Endothelial cell (in vitro differentiated cells): Measurements from ENCODE around the gene CAMTA1. TPM values are rescaled to one million over a fixed set of nuclear protein-coding genes. Genes with fewer than 3 reads are reported as not detected.

Source experiments
- DNase-seq: peaks from one replicate; pipeline ENCODE4 v3.0.0; 2021; ENCODE audit warnings: low spot score
- H3K27ac Mint-ChIP-seq: one replicate; pipeline ENCODE4 v1.8.0; 2021; ENCODE audit warnings: mixed read lengths, inconsistent platforms; ENCODE audit not compliant: unreplicated experiment
- H3K27me3 Mint-ChIP-seq: one replicate; pipeline ENCODE4 v1.8.0; 2021; ENCODE audit warnings: mild to moderate bottlenecking, moderate library complexity, mixed read lengths, inconsistent platforms; ENCODE audit not compliant: unreplicated experiment
- H3K36me3 Mint-ChIP-seq: one replicate; pipeline ENCODE4 v1.8.0; 2021; ENCODE audit warnings: mild to moderate bottlenecking, low read depth, mixed read lengths, inconsistent platforms; ENCODE audit not compliant: unreplicated experiment
- H3K4me1 Mint-ChIP-seq: one replicate; pipeline ENCODE4 v1.8.0; 2021; ENCODE audit warnings: mild to moderate bottlenecking, mixed read lengths, inconsistent platforms; ENCODE audit not compliant: unreplicated experiment
- H3K4me3 Mint-ChIP-seq: one replicate; pipeline ENCODE4 v1.8.0; 2021; ENCODE audit warnings: mild to moderate bottlenecking, mixed read lengths, inconsistent platforms; ENCODE audit not compliant: unreplicated experiment
- H3K9me3 Mint-ChIP-seq: one replicate; pipeline ENCODE4 v1.8.0; 2021; ENCODE audit warnings: mixed read lengths, inconsistent platforms; ENCODE audit not compliant: unreplicated experiment
- total RNA-seq: library from RNA; stranded (reverse); fragmentation: NEBNext Ultra II Directional; extraction: Animal tissue kit (Norgen Biotek cat#: 25700); gene quantifications from one replicate; pipeline ENCODE4 v1.2.1, GENCODE V29; 2021; ENCODE audit not compliant: unreplicated experiment
- TF ChIP-seq, protein P1 (sequence below): fragments of 200-600 bp; sonication (generic); IDR thresholded peaks from one replicate; pipeline ENCODE4 v1.5.0; 2021; ENCODE audit warnings: antibody characterized with exemption; ENCODE audit not compliant: unreplicated experiment

The CAMTA1 gene
- total RNA-seq, 1 donor from 2014 or later: 87.3 TPM

DNA sequence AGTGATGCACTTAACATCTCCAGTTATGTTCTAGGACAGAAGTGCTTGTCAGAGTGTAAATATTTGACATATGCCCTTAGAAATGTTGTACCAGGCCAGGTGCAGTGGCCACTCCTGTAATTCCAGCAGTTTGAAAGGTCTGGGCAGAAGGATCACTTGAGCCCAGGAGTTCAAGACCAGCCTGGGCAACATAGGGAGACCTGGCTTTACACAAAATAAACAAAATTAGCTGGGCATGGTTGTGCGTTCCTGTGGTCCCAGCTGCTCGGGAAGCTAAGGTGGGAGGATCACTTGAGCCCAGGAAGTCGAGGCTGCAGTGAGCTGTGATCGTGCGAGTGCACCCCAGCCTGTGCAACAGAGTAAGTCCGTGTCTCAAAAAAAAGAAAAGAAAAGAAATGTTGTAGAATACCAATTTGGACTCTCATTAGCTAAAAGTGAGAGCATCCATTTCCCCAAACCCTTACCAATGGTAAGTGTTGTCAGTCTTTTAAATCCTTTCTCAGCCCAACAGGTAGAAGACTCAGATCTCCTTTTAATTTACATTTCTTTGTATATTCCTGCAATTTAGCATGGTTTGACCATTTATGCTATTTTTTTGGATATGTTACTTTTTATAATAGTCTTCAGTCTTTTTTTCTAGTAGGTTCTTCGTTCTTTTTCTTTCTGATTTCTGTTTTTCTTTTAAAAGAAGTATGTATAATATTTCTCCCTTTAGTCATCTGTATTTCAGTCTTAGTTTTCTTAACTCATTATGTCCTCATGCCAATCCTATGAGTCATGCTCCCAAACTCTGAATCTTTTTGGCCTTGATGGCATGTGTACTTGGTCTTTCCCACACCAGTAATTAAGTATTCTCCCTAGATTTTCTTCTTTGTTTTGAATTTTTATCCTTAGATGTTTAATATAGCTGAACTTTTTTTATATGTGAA lies 74.4 kb downstream of the CAMTA1 start:
- H3K4me1 Mint-ChIP-seq: no peaks in the 10 kb centered on the region
- TF ChIP-seq, protein P1, sequence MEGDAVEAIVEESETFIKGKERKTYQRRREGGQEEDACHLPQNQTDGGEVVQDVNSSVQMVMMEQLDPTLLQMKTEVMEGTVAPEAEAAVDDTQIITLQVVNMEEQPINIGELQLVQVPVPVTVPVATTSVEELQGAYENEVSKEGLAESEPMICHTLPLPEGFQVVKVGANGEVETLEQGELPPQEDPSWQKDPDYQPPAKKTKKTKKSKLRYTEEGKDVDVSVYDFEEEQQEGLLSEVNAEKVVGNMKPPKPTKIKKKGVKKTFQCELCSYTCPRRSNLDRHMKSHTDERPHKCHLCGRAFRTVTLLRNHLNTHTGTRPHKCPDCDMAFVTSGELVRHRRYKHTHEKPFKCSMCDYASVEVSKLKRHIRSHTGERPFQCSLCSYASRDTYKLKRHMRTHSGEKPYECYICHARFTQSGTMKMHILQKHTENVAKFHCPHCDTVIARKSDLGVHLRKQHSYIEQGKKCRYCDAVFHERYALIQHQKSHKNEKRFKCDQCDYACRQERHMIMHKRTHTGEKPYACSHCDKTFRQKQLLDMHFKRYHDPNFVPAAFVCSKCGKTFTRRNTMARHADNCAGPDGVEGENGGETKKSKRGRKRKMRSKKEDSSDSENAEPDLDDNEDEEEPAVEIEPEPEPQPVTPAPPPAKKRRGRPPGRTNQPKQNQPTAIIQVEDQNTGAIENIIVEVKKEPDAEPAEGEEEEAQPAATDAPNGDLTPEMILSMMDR: no peak
- no peak overlapping the region for H3K27ac Mint-ChIP-seq
- H3K9me3 Mint-ChIP-seq: no peaks in the 10 kb centered on the region
- peaks cover 6% of the 10 kb centered on the region for H3K36me3 Mint-ChIP-seq
- DNase-seq: no peak
- no peaks in the 10 kb centered on the region for H3K27me3 Mint-ChIP-seq
- H3K4me3 Mint-ChIP-seq: no peak overlapping the region

DNA sequence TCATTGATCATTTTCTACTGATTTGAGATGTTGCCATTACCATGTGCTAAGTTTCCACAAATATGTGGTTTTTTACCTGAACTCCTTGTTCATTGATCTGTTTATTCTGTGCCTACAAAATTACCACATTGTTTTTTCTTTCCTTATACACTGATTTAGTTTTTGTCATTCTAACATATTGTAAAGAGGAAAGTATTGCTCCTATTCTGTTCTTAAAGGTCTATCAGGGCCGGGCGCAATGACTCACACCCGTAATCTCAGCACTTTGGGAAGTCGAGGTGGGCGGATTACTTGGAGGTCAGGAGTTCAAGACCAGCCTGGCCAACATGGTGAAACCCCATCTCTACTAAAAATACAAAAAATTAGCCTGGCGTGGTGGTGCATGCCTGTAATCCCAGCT lies 75.1 kb downstream of the CAMTA1 start:
- TF ChIP-seq, protein P1: no peak
- Mint-ChIP-seq H3K4me1 (no peaks in the 10 kb centered on the region), H3K4me3 (no peak overlapping the region), H3K27ac (no peak overlapping the region), H3K9me3 (no peaks in the 10 kb centered on the region), H3K36me3 (peaks cover 2% of the 10 kb centered on the region), H3K27me3 (no peaks in the 10 kb centered on the region)
- DNase-seq: no peak

DNA sequence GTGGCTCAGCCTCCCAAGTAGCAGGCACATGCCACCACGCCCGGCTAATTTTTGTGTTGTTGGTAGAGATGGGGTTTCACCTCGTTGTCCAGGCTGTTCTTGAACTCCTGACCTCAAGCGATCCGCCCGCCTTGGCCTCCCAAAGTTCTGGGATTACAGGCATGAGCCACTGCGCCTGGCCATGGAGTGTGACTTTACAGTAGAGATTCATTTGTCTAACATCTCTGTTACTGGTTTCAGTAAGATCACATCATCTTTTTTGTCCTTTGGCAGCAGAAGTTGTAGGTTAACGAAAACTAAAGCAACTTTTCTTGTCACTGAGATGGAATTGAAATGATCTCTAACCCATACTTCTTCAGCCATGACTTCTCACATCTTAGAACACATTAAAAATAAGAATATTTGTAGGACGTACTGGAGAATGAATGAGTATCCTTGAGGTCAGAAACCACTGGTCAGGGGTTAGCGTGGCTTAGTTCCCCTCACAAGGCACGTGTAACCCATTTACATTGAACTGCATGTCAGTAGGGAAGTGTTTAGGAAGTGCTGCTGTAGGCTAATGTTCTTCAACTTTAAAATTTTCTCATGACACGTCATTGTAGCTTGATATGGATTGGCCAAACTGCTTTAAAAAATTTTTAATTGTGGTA lies 75.9 kb downstream of the CAMTA1 start:
- Mint-ChIP-seq H3K27ac (no peak overlapping the region), H3K36me3 (no peaks in the 10 kb centered on the region), H3K4me3 (no peak overlapping the region), H3K9me3 (no peaks in the 10 kb centered on the region), H3K27me3 (no peaks in the 10 kb centered on the region), H3K4me1 (peaks cover 4% of the 10 kb centered on the region)
- TF ChIP-seq, protein P1: no peak
- DNase-seq: no peak

DNA sequence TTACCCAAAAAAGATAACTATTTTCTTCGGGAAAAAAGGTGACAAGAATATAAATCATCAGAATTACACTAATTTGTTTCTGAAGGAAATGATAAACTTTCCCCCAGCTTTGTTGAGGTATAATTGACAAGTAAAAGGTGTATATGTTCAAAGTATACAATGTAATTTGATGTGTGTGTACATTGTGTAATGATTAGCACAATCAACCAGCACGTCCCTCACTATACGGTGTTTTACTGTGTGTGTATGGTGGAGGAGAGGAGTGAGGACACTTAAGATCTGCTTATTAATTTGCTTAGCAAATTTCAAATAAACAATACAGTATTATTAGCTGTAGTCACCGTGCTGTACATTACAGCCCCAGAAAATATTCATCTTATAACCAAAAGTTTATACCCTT lies 77.7 kb downstream of the CAMTA1 start:
- H3K4me3 Mint-ChIP-seq: no peak overlapping the region
- H3K9me3 Mint-ChIP-seq: no peaks in the 10 kb centered on the region
- H3K27me3 Mint-ChIP-seq: no peaks in the 10 kb centered on the region
- no peak for DNase-seq
- no peak overlapping the region for H3K27ac Mint-ChIP-seq
- H3K4me1 Mint-ChIP-seq: peaks cover 7% of the 10 kb centered on the region
- H3K36me3 Mint-ChIP-seq: no peaks in the 10 kb centered on the region
- TF ChIP-seq, protein P1: no peak

DNA sequence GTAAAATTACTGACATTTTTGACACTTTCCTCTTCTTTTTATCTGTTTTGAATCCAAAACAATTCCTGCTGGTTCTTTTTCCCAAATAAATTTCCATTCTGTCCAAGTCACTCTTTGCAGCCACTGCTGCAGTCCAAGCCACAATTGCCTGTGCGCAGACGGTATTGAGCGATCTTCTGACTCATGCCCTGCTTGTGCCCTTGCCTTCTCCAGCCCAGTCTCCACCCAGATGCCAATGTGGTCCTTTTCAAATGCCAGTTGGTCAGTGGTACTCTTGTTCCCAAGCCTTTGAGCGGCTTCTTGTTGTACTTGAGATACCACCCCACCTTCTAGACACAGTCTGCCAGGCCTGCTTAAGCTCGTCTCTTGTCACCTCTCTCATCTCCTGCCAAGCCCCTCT lies 78.9 kb downstream of the CAMTA1 start:
- Mint-ChIP-seq H3K4me3 (no peak overlapping the region), H3K27me3 (no peaks in the 10 kb centered on the region), H3K9me3 (no peaks in the 10 kb centered on the region), H3K27ac (no peak overlapping the region), H3K36me3 (no peaks in the 10 kb centered on the region), H3K4me1 (peaks cover 16% of the 10 kb centered on the region)
- DNase-seq: no peak
- TF ChIP-seq, protein P1: no peak
